CD14-positive monocyte (primary cell): ENCODE data around the gene NSD2. TPM values are rescaled to one million over a fixed set of nuclear protein-coding genes. Genes with fewer than 3 reads are reported as not detected.

Experiments used
- DNase-seq, 3 donors: peaks; one replicate each; pipeline ENCODE4 v3.0.0-alpha.2; 2011 to 2022
- H2AFZ ChIP-seq: 2 replicates; pipeline ENCODE4 v1.6.0; 2012; ENCODE audit warnings: mild to moderate bottlenecking, low read depth, low read length, inconsistent platforms; ENCODE audit not compliant: insufficient read depth, poor library complexity, severe bottlenecking
- H3K27ac ChIP-seq, 2 donors: 1 replicate in 1 of 2; 2 replicates in 1 of 2; pipeline ENCODE4 v1.5.1; 2012 to 2013; ENCODE audit warnings: low read length in 2 of 2, control low read depth in 1 of 2, inconsistent platforms in 1 of 2, low read depth in 1 of 2, mild to moderate bottlenecking in 1 of 2
- H3K27me3 ChIP-seq, 2 donors: one replicate each; pipeline versions ENCODE4 v1.6.0 to v1.6.1; 2011 to 2013; ENCODE audit warnings: low read length in 2 of 2; ENCODE audit not compliant: control insufficient read depth in 2 of 2, insufficient read depth in 2 of 2
- H3K36me3 ChIP-seq, 2 donors: replicated peaks in 1 of 2; 1 replicate in 1 of 2; 2 replicates in 1 of 2; pipeline versions ENCODE4 v1.5.1 to v1.6.1; 2012 to 2013; ENCODE audit warnings: low read length in 2 of 2, control low read depth in 1 of 2, inconsistent platforms in 1 of 2, mild to moderate bottlenecking in 1 of 2; ENCODE audit not compliant: insufficient read depth in 2 of 2, control insufficient read depth in 1 of 2
- H3K4me1 ChIP-seq, 2 donors: 1 replicate in 1 of 2; 2 replicates in 1 of 2; pipeline versions ENCODE4 v1.5.1 to v1.6.1; 2012 to 2013; ENCODE audit warnings: low read length in 2 of 2, control low read depth in 1 of 2, inconsistent platforms in 1 of 2, mild to moderate bottlenecking in 1 of 2, moderate library complexity in 1 of 2; ENCODE audit not compliant: insufficient read depth in 2 of 2, control insufficient read depth in 1 of 2
- H3K4me2 ChIP-seq: replicated peaks from 2 replicates; pipeline ENCODE3; 2012; ENCODE audit warnings: low read length, moderate library complexity, mild to moderate bottlenecking; ENCODE audit not compliant: poor library complexity, severe bottlenecking; ENCODE audit errors: extremely low read depth
- H3K4me3 ChIP-seq, 3 experiments: fragments of 200-600 bp in 1 of 3; sonication (generic) in 1 of 3; replicated peaks in 1 of 3; 1 replicate in 2 of 3; 2 replicates in 1 of 3; pipeline ENCODE4 v1.5.1; 2011 to 2013; ENCODE audit warnings: low read length in 3 of 3, mild to moderate bottlenecking in 3 of 3, control low read depth in 2 of 3, low read depth in 2 of 3, inconsistent platforms in 1 of 3, moderate library complexity in 1 of 3
- H3K79me2 ChIP-seq: 2 replicates; pipeline ENCODE4 v1.6.0; 2012; ENCODE audit warnings: mild to moderate bottlenecking, control low read depth, inconsistent platforms, low read length, moderate library complexity; ENCODE audit not compliant: insufficient read depth
- H3K9ac ChIP-seq: 2 replicates; pipeline ENCODE4 v1.6.0; 2017; ENCODE audit warnings: low read length, mild to moderate bottlenecking; ENCODE audit not compliant: insufficient read depth, poor library complexity, severe bottlenecking
- H3K9me3 ChIP-seq, 2 donors: replicated peaks in 1 of 2; 1 replicate in 1 of 2; 2 replicates in 1 of 2; pipeline versions ENCODE4 v1.5.1 to v1.6.1; 2012 to 2013; ENCODE audit warnings: low read length in 2 of 2, control low read depth in 1 of 2; ENCODE audit not compliant: control insufficient read depth in 1 of 2, insufficient read depth in 1 of 2
- H4K20me1 ChIP-seq: 2 replicates; pipeline ENCODE4 v1.6.0; 2012; ENCODE audit warnings: mild to moderate bottlenecking, low read length, control low read depth, moderate library complexity; ENCODE audit not compliant: insufficient read depth
- H3K27ac Mint-ChIP-seq, 7 donors: one replicate each; pipeline ENCODE4 v1.8.0; 2020; ENCODE audit warnings: mild to moderate bottlenecking in 7 of 7, mixed read lengths in 7 of 7, moderate library complexity in 6 of 7, inconsistent platforms in 2 of 7
- H3K27me3 Mint-ChIP-seq, 3 donors: one replicate each; pipeline ENCODE4 v1.8.0; 2021 to 2022; ENCODE audit warnings: low read depth in 3 of 3, mild to moderate bottlenecking in 3 of 3, mixed read lengths in 3 of 3, moderate library complexity in 3 of 3, inconsistent platforms in 1 of 3
- H3K36me3 Mint-ChIP-seq, 2 donors: one replicate each; pipeline ENCODE4 v1.8.0; 2020; ENCODE audit warnings: mixed read lengths in 2 of 2, inconsistent platforms in 1 of 2, mild to moderate bottlenecking in 1 of 2
- H3K4me1 Mint-ChIP-seq: one replicate; pipeline ENCODE4 v1.8.0; 2020; ENCODE audit warnings: mild to moderate bottlenecking, mixed read lengths
- H3K4me3 Mint-ChIP-seq, 2 donors: one replicate each; pipeline ENCODE4 v1.8.0; 2020; ENCODE audit warnings: mild to moderate bottlenecking in 2 of 2, mixed read lengths in 2 of 2, moderate library complexity in 1 of 2
- H3K9me3 Mint-ChIP-seq, 7 donors: one replicate each; pipeline ENCODE4 v1.8.0; 2020 to 2022; ENCODE audit warnings: mixed read lengths in 7 of 7, mild to moderate bottlenecking in 6 of 7, moderate library complexity in 6 of 7, inconsistent platforms in 2 of 7
- WGBS: methylation state at CpG from one replicate; pipeline ENCODE4 v1.1.5; 2013; ENCODE audit warnings: missing lambda C conversion rate; ENCODE audit not compliant: insufficient coverage; 5-methylcytosine and 5-hydroxymethylcytosine counted together
- intact Hi-C, 2 donors: fragments of 100-400 bp; cut with micrococcal nuclease; formaldehyde crosslinking; loops; one replicate each; pipeline versions ENCODE4 v1.15.0 to v1.15.1; 2023
- polyA plus RNA-seq, 3 donors: library from polyadenylated mRNA; depleted of rRNA in 1 of 3; unstranded in 2 of 3; stranded (reverse) in 1 of 3; fragments of 300-500 nt in 2 of 3; fragments of >200 nt in 1 of 3; fragmentation: Illumina TruSeq in 2 of 3; gene quantifications; 1 replicate in 2 of 3; 2 replicates in 1 of 3; pipeline ENCODE4 v1.2.3, GENCODE V29; 2012 to 2021
- TF ChIP-seq, protein P1 (sequence below): fragments of 200-600 bp; IDR thresholded peaks from one replicate; pipeline ENCODE4 v1.8.0; 2022; ENCODE audit warnings: antibody characterized with exemption, mild to moderate bottlenecking

NSD2 gene
- polyA plus RNA-seq, 3 donors: 1.9 to 8.7 (median 2.3) TPM

DNA sequence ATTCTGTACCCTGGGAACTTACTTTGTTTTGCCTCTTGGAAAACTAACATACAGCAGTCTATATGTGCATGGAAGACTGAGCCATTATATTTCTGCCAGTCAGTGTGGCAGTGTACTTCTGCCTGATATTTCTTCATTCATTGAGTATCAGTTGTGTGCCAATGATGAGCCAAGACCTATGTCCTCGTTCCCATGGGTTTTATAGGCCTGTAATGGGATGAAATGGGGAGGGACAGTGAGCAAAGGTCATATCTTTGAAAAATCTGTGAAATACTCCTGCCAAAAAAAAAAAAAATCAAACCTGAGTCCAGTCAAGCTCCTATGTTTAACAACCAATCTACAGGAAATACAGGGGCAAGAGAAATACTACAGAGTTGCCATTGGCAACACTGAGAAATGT lies 9.1 kb downstream of the NSD2 start:
- Mint-ChIP-seq H3K27me3 (no peaks in the 10 kb centered on the region), H3K4me3 (no peak overlapping the region), H3K36me3 (peaks cover 0 to 5% of the 10 kb centered on the region in 2 donors), H3K4me1 (peaks cover 33% of the 10 kb centered on the region), H3K27ac (peak overlapping the region in 2 of 7 donors; percentile 20 to 55), H3K9me3 (peaks cover 0 to 3% (median 0%) of the 10 kb centered on the region in 7 donors)
- Histone ChIP-seq H3K9ac (no peak overlapping the region), H3K79me2 (peaks cover 98% of the 10 kb centered on the region), H3K9me3 (no peaks in the 10 kb centered on the region), H3K4me3 (no peak overlapping the region), H3K27me3 (no peaks in the 10 kb centered on the region), H3K36me3 (no peaks in the 10 kb centered on the region), H3K27ac (peak overlapping the region in 1 of 2 donors; percentile 65), H2AFZ (no peak overlapping the region), H3K4me1 (peaks cover 5 to 6% of the 10 kb centered on the region in 2 donors), H4K20me1 (no peaks in the 10 kb centered on the region), H3K4me2 (no peak overlapping the region)
- no CpG with 5 or more reads among the region's 1 CpG for WGBS
- intact Hi-C loops: loop anchor here in 1 of 2 donors (10.0 kb wide), 1 partner anchor 1096 kb away; no protein-coding TSS in a partner anchor
- no peak for DNase-seq
- TF ChIP-seq, protein P1, sequence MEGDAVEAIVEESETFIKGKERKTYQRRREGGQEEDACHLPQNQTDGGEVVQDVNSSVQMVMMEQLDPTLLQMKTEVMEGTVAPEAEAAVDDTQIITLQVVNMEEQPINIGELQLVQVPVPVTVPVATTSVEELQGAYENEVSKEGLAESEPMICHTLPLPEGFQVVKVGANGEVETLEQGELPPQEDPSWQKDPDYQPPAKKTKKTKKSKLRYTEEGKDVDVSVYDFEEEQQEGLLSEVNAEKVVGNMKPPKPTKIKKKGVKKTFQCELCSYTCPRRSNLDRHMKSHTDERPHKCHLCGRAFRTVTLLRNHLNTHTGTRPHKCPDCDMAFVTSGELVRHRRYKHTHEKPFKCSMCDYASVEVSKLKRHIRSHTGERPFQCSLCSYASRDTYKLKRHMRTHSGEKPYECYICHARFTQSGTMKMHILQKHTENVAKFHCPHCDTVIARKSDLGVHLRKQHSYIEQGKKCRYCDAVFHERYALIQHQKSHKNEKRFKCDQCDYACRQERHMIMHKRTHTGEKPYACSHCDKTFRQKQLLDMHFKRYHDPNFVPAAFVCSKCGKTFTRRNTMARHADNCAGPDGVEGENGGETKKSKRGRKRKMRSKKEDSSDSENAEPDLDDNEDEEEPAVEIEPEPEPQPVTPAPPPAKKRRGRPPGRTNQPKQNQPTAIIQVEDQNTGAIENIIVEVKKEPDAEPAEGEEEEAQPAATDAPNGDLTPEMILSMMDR: no peak

DNA sequence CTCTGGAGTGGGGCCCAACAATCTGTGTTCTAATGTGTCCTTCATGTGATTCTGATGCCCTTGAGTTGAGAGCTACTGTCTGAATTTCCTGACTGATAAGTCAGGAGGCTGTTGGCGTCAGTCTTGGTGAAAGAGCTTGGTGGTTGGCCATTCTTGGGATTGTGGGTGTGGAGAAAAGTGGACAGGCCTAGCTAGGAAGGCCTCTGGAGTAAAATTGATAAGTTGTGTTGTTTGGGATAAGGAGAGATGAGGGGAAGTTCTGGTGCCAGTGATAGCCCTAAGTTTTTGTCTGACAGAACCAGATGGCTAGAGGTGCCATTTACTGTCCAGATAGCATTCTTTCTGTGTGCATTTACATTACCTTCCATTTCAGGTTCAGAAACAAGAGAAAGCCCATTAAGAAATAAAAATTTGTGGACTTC lies 11.7 kb downstream of the NSD2 start:
- peak overlapping the region in 4 of 7 donors; percentile 4 to 68 (median 52) for H3K27ac Mint-ChIP-seq
- H3K4me3 Mint-ChIP-seq: no peak overlapping the region
- Histone ChIP-seq H3K36me3 (no peaks in the 10 kb centered on the region), H3K27me3 (no peaks in the 10 kb centered on the region), H3K9me3 (peaks cover 7 to 15% of the 10 kb centered on the region in 2 donors), H3K4me1 (peaks cover 9 to 13% of the 10 kb centered on the region in 2 donors), H3K79me2 (peaks cover 98% of the 10 kb centered on the region), H4K20me1 (no peaks in the 10 kb centered on the region), H3K4me3 (no peak overlapping the region), H3K4me2 (no peak overlapping the region), H2AFZ (no peak overlapping the region), H3K27ac (peak overlapping the region in 1 of 2 donors; percentile 53), H3K9ac (no peak overlapping the region)
- H3K27me3 Mint-ChIP-seq: no peaks in the 10 kb centered on the region
- intact Hi-C loops: loop anchor here in 1 of 2 donors (10.0 kb wide), 1 partner anchor 1098 kb away; no protein-coding TSS in a partner anchor
- peaks cover 7 to 21% (median 11%) of the 10 kb centered on the region in 7 donors for H3K9me3 Mint-ChIP-seq
- peaks cover 0 to 6% of the 10 kb centered on the region in 2 donors for H3K36me3 Mint-ChIP-seq
- no peak for DNase-seq
- TF ChIP-seq, protein P1: no peak
- peaks cover 35% of the 10 kb centered on the region for H3K4me1 Mint-ChIP-seq
- WGBS: 100% methylated on average over 1 of the region's 1 CpG
